Aorta (tissue), 5 donors: ENCODE data around the gene WSB1. TPM values are rescaled to one million over a fixed set of nuclear protein-coding genes. Genes with fewer than 3 reads are reported as not detected.

Experiments
- ATAC-seq: fragments of 200-7000 bp; cut with Tn5 transposase; one replicate; pipeline ENCODE4 v1.9.1; 2022; ENCODE audit warnings: moderate library complexity; ENCODE audit not compliant: low FRiP score
- DNase-seq, 2 donors: peaks; one replicate each; pipeline ENCODE4 v3.0.0-alpha.2; 2020
- H3K27ac ChIP-seq, 2 donors: one replicate each; pipeline ENCODE4 v1.5.1; 2013; ENCODE audit warnings: low read length in 2 of 2, mild to moderate bottlenecking in 2 of 2, moderate library complexity in 2 of 2, control low read depth in 1 of 2, inconsistent platforms in 1 of 2, low read depth in 1 of 2
- H3K27me3 ChIP-seq, 2 donors: one replicate each; pipeline ENCODE4 v1.6.1; 2013; ENCODE audit warnings: control low read depth in 1 of 2, low read length in 1 of 2, mild to moderate bottlenecking in 1 of 2, moderate library complexity in 1 of 2; ENCODE audit not compliant: insufficient read depth in 2 of 2, control insufficient read depth in 1 of 2
- H3K36me3 ChIP-seq, 2 donors: one replicate each; pipeline ENCODE4 v1.6.1; 2013; ENCODE audit warnings: control low read depth in 1 of 2, low read length in 1 of 2, mild to moderate bottlenecking in 1 of 2; ENCODE audit not compliant: insufficient read depth in 2 of 2, control insufficient read depth in 1 of 2
- H3K4me1 ChIP-seq, 2 donors: one replicate each; pipeline ENCODE4 v1.6.1; 2013; ENCODE audit warnings: low read length in 2 of 2, control low read depth in 1 of 2, mild to moderate bottlenecking in 1 of 2, moderate library complexity in 1 of 2; ENCODE audit not compliant: insufficient read depth in 2 of 2, control insufficient read depth in 1 of 2
- H3K4me3 ChIP-seq, 2 donors: one replicate each; pipeline ENCODE4 v1.5.1; 2013; ENCODE audit warnings: low read length in 2 of 2, control low read depth in 1 of 2, mild to moderate bottlenecking in 1 of 2
- H3K9me3 ChIP-seq: one replicate; pipeline ENCODE4 v1.6.1; 2013; ENCODE audit warnings: mild to moderate bottlenecking, low read length; ENCODE audit not compliant: control insufficient read depth
- WGBS, 2 donors: extraction: QIAGEN DNeasy Blood & Tissue Kit; methylation state at CpG; one replicate each; pipeline ENCODE4 v1.1.7; 2013; 5-methylcytosine and 5-hydroxymethylcytosine counted together
- intact Hi-C, 2 donors: fragments of 100-400 bp; cut with DNase I; formaldehyde crosslinking; loops; one replicate each; pipeline versions ENCODE4 v1.14.2 to v1.15.0; 2022
- polyA plus RNA-seq, 2 donors: library from polyadenylated mRNA; stranded (reverse); fragments of 200-250 nt; gene quantifications; one replicate each; pipeline ENCODE4 v1.2.3, GENCODE V29; 2013
- total RNA-seq, 2 donors: library from RNA; stranded (reverse); fragmentation: NEBNext Ultra II Directional; extraction: Animal tissue kit (Norgen Biotek cat#: 25700); gene quantifications; one replicate each; pipeline ENCODE4 v1.2.1, GENCODE V29; 2021
- donor health status: healthy with polysubstance abuse.
- donor health status: Bipolar disorder and iron deficiency.
- donor health status: DM: no; HTN: no; CAD: no.
- donor health status: DM: no; HTN: no; CAD: no.
- donor health status: DM: yes; HTN: yes; CAD: no.

The WSB1 gene
- total and polyA plus RNA-seq, 4 donors: 18.2 to 355 (median 271) TPM

DNA sequence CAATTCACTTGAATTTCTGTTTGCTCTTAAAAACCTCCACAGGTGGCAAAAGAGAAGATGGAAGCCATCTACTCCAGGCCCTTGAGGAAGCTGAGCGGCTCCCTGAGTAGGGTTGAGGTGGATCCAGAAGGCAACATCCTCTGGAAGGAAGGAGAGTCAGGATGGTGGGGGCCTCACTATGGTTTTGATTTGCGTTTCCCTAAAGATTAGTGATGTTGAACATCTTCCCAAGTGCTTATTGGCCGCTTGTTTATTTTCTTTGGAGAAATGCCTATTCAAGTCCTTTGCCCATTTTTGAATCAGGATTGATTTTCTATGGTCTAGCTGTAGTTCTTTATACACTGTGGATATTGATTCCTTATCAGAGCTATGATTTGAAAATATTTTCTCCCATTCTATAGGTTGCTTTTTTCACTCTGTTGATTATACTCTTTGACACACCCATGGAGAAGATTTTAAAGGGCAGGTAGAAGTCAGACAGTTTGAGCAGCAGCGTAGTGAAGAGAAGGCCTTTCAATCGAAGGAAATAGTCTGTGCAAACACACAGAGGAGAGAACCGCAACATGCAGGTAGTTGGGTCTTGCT lies 58.6 kb downstream of the WSB1 start:
- H3K36me3 ChIP-seq: no peaks in the 10 kb centered on the region
- 56 to 62% methylated on average over 6 of the region's 6 CpGs for WGBS, 2 donors
- no peaks in the 10 kb centered on the region for H3K4me1 ChIP-seq
- ATAC-seq (no peak), DNase-seq (no peak)
- no peaks in the 10 kb centered on the region for H3K9me3 ChIP-seq
- H3K27ac ChIP-seq: peak overlapping the region; percentile 58 to 79
- H3K4me3 ChIP-seq: no peak overlapping the region
- H3K27me3 ChIP-seq: no peaks in the 10 kb centered on the region
- intact Hi-C loops: loop anchor here in 1 of 2 donors (2.0 kb wide), 1 partner anchor 248 kb away; no protein-coding TSS in a partner anchor

- 54% methylated on average over 11 of the region's 11 CpGs for WGBS, 2 donors
- ATAC-seq: no peak
Measured at GRCh38 chr17:27353033-27353460, 59.1 kb downstream of the WSB1 start.

DNA sequence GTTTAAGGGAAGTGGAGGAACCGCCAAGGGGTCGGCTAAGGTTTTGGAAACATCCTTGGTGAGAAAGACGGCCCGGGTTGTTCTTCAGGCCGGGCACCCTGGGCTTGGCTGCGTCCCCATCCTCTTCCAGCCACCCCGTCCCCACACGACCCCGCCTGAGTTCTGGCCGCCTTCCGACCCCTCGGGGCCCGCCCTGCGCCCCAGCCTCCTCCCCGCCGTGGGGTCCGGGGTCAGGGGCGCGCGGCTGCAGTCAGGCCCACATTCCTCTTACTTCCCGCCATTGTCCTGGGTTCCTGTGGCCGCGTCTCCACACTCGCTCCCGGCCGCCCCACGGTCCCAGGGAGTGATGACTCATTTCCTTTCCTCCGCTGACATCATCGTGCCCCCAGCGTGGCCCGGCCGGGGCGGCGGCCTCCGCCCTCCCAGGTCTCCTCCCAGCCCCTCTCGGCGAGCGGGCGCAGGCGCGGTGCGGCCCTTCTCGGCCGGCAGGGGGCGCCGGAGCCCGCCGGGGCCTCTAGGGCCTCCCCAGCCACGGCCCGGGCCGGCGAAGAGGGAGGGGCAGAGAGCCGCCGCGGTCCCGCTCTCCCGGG lies 59.6 kb downstream of the WSB1 start:
- 0 to 1% methylated on average over 31 to 57 of the region's 57 CpGs for WGBS, 2 donors
- H3K9me3 ChIP-seq: no peaks in the 10 kb centered on the region
- peak overlapping the region; percentile 58 to 79 for H3K27ac ChIP-seq
- DNase-seq (peak; percentile 96 to 97), ATAC-seq (peak; percentile 96)
- no peaks in the 10 kb centered on the region for H3K36me3 ChIP-seq
- intact Hi-C loops: loop anchor here in 1 of 2 donors (2.0 kb wide), 3 partner anchors 35 to 247 kb away; no protein-coding TSS in a partner anchor
- H3K4me3 ChIP-seq: peak overlapping the region in 1 of 2 donors; percentile 59
- H3K27me3 ChIP-seq: no peaks in the 10 kb centered on the region
- no peaks in the 10 kb centered on the region for H3K4me1 ChIP-seq

More at GRCh38 chr17:27353033-27353460, 59.1 kb downstream of the WSB1 start:
- intact Hi-C loops: loop anchor here in 1 of 2 donors (2.0 kb wide), 1 partner anchor 248 kb away; no protein-coding TSS in a partner anchor
- no peaks in the 10 kb centered on the region for H3K36me3 ChIP-seq
- H3K27me3 ChIP-seq: no peaks in the 10 kb centered on the region
- H3K27ac ChIP-seq: peak overlapping the region; percentile 58 to 79
- H3K4me3 ChIP-seq: peak overlapping the region in 1 of 2 donors; percentile 59
- H3K9me3 ChIP-seq: no peaks in the 10 kb centered on the region
- H3K4me1 ChIP-seq: no peaks in the 10 kb centered on the region
- DNase-seq: no peak

GRCh38 chr17:27354051-27354490 lies 60.2 kb downstream of the WSB1 start:
- 16 to 17% methylated on average over 18 to 19 of the region's 19 CpGs for WGBS, 2 donors
- peak overlapping the region in 1 of 2 donors; percentile 38 for H3K27ac ChIP-seq
- peak overlapping the region in 1 of 2 donors; percentile 27 for H3K4me3 ChIP-seq
- no peaks in the 10 kb centered on the region for H3K4me1 ChIP-seq
- no peaks in the 10 kb centered on the region for H3K27me3 ChIP-seq
- ATAC-seq (no peak), DNase-seq (peak in 1 of 2 donors; percentile 79)
- H3K9me3 ChIP-seq: no peaks in the 10 kb centered on the region
- H3K36me3 ChIP-seq: no peaks in the 10 kb centered on the region
- intact Hi-C loops: loop anchor here in 1 of 2 donors (2.0 kb wide), 2 partner anchors 35 to 77 kb away; no protein-coding TSS in a partner anchor

DNA sequence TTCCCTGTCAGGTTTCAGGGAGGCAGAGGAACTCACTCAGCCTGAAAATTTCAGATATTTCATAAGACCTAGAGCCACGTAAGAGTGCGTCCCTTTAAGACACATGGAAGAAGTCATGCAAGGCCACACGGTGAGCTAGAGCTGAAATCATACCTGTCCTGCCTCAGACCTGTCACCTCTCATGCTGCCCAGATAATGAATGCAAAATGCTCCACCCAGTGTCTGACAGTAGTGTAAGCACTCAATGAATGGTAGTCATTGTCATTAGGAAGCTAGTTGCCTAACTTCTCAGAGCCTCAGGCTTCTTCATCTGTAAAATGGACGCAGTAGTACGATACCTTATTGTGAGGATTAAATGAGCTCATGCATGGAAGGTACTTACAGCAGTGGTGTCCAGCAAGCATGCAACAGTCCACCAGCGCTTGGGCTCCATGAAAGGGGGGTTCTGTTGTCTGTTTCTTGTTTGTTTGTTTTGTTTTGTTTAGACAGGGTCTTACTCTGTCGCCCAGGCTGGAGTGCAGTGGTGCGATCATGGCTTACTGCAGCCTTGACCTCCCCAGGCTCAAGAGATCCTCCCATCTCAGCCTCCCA lies 60.7 kb downstream of the WSB1 start:
- H3K27ac ChIP-seq: no peak overlapping the region
- ATAC-seq (no peak), DNase-seq (peak in 1 of 2 donors; percentile 55)
- no peaks in the 10 kb centered on the region for H3K36me3 ChIP-seq
- H3K9me3 ChIP-seq: no peaks in the 10 kb centered on the region
- no peak overlapping the region for H3K4me3 ChIP-seq
- H3K4me1 ChIP-seq: no peaks in the 10 kb centered on the region
- 70 to 71% methylated on average over 8 of the region's 8 CpGs for WGBS, 2 donors
- intact Hi-C loops: loop anchor here (2.0 to 5.0 kb wide), 4 partner anchors 34 to 248 kb away; partner anchors contain the start of gene KSR1 (in 2 of the 2)
- no peaks in the 10 kb centered on the region for H3K27me3 ChIP-seq

DNA sequence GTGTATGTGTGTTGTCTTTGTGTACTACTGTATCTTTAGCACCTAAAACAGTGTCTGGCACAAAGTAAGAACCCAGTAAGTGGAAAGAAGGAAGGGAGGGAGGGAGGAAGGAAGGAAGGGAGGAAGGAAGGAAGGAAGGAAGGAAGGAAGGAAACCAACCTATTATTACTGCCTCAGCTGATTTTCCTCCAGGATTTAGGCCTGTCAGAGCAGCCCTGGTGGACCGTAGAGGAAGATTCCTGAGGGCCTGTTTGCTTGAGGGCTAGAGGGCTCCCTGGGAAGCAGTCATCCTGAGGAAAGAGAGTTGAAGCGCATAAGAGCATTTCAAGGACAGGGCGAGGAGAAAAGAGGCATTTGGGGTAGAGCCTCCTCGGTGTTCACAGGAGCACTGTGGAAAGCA lies 61.5 kb downstream of the WSB1 start:
- intact Hi-C loops: loop anchor here (2.0 to 5.0 kb wide), 4 partner anchors 33 to 247 kb away; partner anchors contain the start of gene KSR1 (in 2 of the 2)
- no peaks in the 10 kb centered on the region for H3K27me3 ChIP-seq
- H3K4me3 ChIP-seq: no peak overlapping the region
- H3K36me3 ChIP-seq: no peaks in the 10 kb centered on the region
- DNase-seq: peak in 1 of 2 donors; percentile 43
- no peak overlapping the region for H3K27ac ChIP-seq
- H3K4me1 ChIP-seq: no peaks in the 10 kb centered on the region
- 86 to 95% methylated on average over 4 of the region's 4 CpGs for WGBS, 2 donors
- H3K9me3 ChIP-seq: no peaks in the 10 kb centered on the region
- no peak for ATAC-seq

- no peaks in the 10 kb centered on the region for H3K9me3 ChIP-seq
- DNase-seq: peak in 1 of 2 donors; percentile 59
- ATAC-seq: no peak
- no peak overlapping the region for H3K4me3 ChIP-seq
- intact Hi-C loops: loop anchor here (5.0 kb wide), 2 partner anchors 101 to 246 kb away; partner anchors contain the start of gene KSR1 (in 2 of the 2)
- H3K27me3 ChIP-seq: no peaks in the 10 kb centered on the region
- no peaks in the 10 kb centered on the region for H3K36me3 ChIP-seq
- 92 to 93% methylated on average over 8 of the region's 8 CpGs for WGBS, 2 donors
- H3K4me1 ChIP-seq: no peaks in the 10 kb centered on the region
- H3K27ac ChIP-seq: no peak overlapping the region
Measured at GRCh38 chr17:27356091-27356705, 62.3 kb downstream of the WSB1 start.

- WGBS, 2 donors: 91 to 95% methylated on average over 5 of the region's 5 CpGs
Measured at GRCh38 chr17:27357236-27357635, 63.3 kb downstream of the WSB1 start.

More at GRCh38 chr17:27357236-27357635, 63.3 kb downstream of the WSB1 start:
- Histone ChIP-seq H3K36me3 (no peaks in the 10 kb centered on the region), H3K4me3 (no peak overlapping the region), H3K4me1 (no peaks in the 10 kb centered on the region), H3K27me3 (no peaks in the 10 kb centered on the region), H3K9me3 (no peaks in the 10 kb centered on the region), H3K27ac (no peak overlapping the region)
- peak in 1 of 2 donors; percentile 58 for DNase-seq
- intact Hi-C loops: loop anchor here (5.0 kb wide), 2 partner anchors 100 to 245 kb away; partner anchors contain the start of gene KSR1 (in 2 of the 2)
- ATAC-seq: no peak
